Activated T-helper 1 cell treated with anti-CD3 and anti-CD28 coated beads, Interleukin-2, amount 50 U/mL, for 16 hours (primary cell): ENCODE data around the gene SBK2.

ENCODE experiments used
- DNase-seq, 2 donors: peaks; one replicate each; pipeline ENCODE4 v3.0.0-alpha.2; 2020; ENCODE audit warnings: low read depth in 1 of 2, low spot score in 1 of 2

SBK2 gene

GRCh38 chr19:55554741-55555152 lies 17.8 kb upstream of the SBK2 start:
- DNase-seq: no peak

- no peak for DNase-seq
Measured at GRCh38 chr19:55554302-55554701, 17.4 kb upstream of the SBK2 start.

DNA sequence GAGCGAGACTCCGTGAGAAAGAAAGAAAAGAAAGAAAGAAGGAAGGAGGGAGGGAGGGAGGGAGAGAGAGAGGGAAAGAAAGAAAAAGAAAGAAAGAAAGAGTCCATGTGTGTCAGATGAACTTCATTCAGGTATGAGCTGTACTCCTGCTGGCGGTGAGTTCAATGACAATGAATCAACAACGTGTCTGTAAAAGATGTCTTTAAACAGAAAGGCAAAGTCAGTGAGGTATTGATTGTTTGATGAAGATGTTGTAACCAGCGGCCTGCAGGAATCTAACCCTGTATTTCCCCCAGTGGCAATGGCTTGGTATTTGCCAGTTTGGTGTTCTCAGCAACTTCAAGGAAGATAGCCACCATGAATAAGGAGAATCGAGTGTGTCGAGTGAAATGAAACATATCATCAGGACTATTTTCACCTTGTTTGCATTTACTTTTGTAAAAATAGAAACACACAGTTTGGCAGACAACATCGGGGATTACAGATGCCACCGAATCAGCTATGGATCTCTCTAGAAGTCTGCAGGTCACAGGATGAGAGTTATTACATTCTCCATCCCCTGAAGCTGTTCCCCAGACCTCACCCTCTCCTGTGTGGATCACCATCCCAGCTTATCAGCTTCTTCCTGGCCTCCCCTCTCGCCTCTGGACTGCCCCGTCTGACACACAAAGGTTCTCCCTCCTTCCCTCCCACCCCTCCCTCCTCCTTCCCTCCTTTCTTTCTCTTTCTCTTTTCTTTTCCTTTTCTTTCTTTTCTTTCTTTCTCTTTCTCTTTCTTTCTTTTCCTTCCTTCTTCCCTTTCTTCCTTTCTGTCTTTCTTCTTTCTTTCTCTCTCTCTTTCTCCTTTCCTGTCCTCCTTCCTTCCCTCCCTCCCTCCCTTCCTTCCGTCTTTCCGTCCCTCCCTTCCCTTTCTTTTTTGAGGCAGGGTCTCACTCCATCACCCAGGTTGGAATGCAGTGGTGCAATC lies 16.6 kb upstream of the SBK2 start:
- no peak for DNase-seq

GRCh38 chr19:55552620-55553019 lies 15.7 kb upstream of the SBK2 start:
- no peak for DNase-seq

GRCh38 chr19:55552206-55552605 lies 15.3 kb upstream of the SBK2 start:
- no peak for DNase-seq

DNA sequence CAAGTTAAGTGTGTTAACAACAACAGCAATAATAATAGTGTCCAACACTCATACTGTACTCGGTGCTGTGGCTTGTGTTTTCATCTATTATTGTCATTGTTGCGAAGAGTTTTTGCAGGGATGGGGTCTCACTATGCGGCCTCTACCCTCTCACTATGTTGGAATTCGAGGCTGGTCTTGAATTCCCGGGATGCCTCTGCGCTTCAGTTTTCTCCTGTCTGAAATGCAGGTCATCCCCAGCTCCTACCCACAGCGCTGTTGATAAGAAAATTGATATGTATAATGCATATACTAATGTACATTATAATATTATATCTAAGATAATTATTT lies 13.4 kb upstream of the SBK2 start:
- no peak for DNase-seq

GRCh38 chr19:55549500-55550320 lies 12.8 kb upstream of the SBK2 start:
- no peak for DNase-seq

DNA sequence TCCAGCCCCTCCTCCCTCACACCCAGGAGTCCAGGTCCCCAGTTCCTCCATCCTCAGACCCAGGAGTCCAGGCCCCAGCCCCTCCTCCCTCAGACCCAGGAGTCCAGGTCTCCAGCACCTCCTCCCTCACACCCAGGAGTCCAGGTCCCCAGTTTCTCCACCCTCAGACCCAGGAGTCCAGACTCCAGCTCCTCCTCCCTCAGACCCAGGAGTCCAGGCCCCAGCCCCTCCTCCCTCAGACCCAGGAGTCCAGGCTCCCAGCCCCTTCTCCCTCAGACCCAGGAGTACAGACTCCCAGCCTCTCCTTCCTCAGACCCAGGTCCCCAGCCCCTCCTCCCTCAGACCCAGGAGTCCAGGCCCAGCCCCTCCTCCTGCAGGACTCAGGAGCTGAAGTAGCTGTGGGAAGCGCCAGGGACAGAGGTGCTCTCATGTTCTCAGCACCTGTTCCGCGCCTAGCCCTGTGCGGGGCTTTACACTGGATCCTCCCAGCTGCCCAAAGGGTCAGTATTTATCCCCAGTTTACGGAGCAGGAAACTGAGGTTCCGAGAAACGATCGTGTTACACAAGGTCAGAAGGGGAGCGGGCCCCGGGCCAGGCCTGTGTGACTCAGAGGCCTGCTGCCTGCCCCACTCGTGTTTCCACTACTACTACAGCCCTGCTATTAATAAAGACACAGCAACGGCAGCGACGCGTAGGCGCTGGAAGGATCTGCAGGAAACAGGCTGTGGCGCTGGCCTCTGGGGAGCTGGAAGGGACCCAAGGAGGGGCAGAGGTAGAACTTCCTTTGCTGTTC lies 10.1 kb upstream of the SBK2 start:
- DNase-seq: no peak

- DNase-seq: no peak
Measured at GRCh38 chr19:55546011-55546410, 9.1 kb upstream of the SBK2 start.

- no peak for DNase-seq
Measured at GRCh38 chr19:55545443-55545842, 8.5 kb upstream of the SBK2 start, which contains the start of gene SBK3. Gene SBK3 (minus strand): TSS chr19:55545543. CDS start chr19:55545543, 0 bp downstream.

DNA sequence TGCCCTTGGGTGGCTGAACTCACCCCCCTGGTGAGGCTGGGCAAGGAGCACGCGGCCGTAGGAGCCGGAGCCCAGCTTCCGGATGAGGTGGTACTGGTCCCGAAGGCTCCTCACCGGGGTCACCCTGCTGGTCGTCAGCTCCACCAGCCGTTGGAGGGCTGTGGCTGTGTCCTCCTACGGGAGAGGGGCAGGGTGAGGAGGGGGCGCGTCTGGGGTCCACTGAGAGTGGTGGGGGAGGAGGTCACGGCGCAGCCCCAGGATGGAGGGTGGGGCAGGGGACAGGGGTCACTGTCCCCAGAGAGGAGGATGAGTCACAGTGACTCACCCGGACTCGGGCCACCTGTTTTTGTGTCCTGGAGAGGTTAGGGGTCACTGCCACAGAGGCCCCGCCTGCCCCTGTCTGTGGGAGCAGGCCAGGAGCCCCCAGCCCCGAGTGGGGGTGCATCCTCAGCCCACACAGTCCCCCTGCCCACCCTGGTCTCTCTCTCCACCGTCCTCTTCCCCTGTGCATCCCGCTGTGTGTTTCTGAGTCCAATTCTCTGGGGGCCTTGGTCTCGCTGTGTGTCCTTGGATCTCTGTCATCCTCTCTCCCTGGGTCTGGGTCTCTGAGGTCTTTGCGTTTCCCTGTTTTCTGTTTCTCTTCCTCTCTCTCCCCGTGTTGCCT lies 8.0 kb upstream of the SBK2 start:
- DNase-seq: no peak

DNA sequence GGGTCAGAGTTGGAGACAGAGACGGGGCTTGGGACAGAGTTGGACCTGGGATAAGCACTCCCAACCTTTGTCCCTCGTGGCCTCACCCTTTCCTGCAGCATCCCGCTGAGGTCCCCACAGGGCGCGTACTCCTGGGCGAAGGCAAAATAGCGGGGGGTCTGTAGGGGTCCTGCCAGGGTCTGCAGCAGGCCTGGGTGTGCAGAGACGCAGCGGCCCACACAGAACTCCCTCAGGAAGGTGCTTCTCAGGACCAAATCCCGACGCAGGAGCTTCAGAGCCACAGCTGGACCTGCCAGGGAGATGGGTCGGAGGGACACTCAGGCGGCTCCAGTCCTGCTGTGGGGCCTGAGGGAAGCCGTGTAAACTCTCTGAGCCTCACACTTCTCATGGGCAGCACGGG lies 7.1 kb upstream of the SBK2 start:
- DNase-seq: no peak

DNA sequence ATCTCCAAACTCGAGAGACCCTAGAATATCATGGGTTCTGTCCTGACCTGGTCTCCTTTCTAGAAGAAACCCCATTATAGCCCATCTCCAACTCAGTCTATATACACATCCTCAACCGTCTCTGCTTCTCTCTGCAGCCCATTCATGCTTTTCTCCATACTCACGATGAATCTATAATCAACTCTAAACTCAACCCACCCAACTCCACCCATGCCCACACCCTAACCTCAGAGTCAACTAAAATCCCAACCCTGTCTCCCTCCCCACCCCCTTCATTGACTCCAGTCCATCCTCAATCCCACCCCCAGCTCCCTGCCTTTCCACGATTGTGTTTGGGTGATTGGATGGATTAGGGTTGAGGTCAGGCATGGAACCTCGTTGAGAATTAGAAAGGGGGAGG lies 6.6 kb upstream of the SBK2 start:
- DNase-seq: no peak

GRCh38 chr19:55542292-55542855 lies 5.4 kb upstream of the SBK2 start:
- DNase-seq: no peak

DNA sequence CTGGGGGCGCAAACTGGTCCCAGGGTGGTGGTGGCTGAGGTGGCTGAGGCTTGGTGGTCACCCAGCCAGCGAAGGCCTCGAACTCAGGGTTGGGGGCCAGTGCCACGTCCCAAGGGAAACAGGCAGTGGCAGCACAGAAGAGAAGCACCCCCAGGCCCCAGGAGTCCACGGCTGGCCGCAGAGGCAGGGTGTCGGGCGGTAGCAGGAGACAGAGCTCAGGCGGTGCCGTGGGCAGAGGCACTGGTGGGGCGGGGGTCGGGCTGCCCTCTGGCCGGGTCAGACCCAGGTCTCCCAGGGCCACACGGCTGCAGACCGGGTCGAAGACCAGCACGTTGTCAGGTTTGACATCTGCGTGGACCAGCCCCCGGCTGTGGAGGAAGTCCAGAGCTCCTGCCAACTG lies 4.2 kb upstream of the SBK2 start:
- DNase-seq: no peak

DNA sequence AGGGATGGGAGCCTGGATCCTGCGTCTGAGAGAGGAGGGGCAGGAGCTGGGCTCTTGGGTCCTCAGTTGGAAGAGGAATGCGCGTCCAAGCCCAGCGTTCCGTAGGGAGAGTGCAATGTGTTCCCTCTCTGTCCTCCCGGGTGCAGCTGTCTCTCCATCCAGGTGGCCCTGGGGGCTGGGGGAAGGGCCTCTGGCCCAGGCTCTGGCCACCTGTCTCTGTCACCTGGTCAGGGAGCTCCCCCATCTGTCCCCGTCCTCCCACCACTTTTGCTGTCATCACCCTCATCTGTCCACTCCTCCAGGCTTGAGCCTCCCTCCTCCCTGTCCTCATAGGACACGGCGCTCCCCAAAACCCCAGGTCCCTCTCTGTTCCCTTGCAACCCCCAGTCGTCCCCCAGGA lies 3.7 kb upstream of the SBK2 start:
- DNase-seq: no peak

GRCh38 chr19:55539090-55539984 lies 2.4 kb upstream of the SBK2 start:
- no peak for DNase-seq

DNA sequence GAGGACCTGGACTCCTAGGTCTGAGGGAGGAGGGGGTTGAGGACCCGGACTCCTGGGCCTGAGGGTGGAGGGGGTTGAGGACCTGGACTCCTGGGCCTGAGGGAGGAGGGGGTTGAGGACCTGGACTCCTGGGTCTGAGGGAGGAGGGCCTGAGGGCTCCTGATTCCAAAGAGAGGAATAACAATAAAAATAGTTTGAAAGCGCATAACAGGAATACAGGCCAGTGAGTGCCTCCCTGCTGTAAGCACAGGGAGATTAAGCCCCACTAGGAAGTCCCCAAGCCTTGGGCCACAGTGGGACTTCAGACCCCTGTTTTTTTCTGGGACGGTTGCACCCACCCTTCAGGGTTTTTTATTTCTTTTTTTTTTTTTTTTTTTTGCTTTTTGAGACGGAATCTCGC lies 1.2 kb upstream of the SBK2 start:
- DNase-seq: no peak

DNA sequence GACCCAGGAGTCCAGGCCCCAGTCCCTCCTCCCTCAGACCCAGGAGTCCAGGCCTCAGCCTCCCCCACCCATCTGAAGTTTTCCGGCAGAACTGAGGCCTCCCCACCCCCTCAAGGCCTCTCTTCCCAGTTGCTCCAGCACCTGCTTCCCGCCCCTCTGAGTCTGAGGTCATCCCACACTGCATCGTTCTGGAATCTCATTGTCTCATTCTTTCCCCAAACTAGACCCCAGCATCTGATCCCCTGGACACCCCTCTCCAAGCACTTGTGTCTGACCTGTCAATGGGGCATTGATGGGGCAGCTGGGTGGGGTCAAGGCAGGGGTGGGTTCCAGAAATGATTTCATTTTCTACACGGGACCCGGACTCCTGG lies 793 bp upstream of the SBK2 start:
- DNase-seq: no peak

DNA sequence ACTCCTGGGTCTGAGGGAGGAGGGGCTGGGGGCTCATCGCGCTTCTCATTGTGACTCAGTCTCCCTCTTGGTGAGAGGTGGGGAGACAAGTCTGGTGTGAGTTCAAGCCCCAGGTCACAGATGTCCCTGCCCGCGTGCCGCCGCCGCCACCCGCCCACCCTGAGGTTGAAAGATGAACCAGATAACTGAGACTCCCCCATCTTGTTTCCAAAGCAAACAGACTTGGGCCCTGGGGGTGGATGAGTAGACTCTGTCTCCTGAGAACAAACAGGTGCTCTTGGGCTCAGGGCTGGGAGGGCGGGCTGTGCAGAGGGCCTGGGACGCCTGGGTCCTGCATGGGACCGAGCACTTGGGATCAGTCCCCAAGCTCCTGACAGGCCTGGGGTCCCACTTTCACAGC lies 567 bp downstream of the SBK2 start:
- DNase-seq: no peak
